Astrocyte of the cerebellum (primary cell): Measurements from ENCODE around the gene NFATC2IP.

Source experiments
- DNase-seq: peaks from one replicate; pipeline ENCODE4 v3.0.0-alpha.2; 2011; ENCODE audit warnings: low read depth
- H3K4me3 ChIP-seq: 2 replicates; pipeline ENCODE4 v1.5.1; 2011; ENCODE audit warnings: mild to moderate bottlenecking, low read depth, low read length, moderate library complexity
- in situ Hi-C: cut with HindIII; loops from 2 replicates; pipeline ENCODE4 v1.10.0; 2017; ENCODE audit warnings: low sequenced_read_pairs
- TF ChIP-seq, protein P1 (sequence below): IDR thresholded peaks from 2 replicates; pipeline ENCODE4 v1.5.1; 2012; ENCODE audit warnings: low read length, low read depth, moderate library complexity, mild to moderate bottlenecking; ENCODE audit errors: missing control alignments

Gene NFATC2IP

GRCh38 chr16:28984091-28984490, 33.4 kb downstream of the NFATC2IP start:
- DNase-seq, result no peak
- TF ChIP-seq, protein P1, sequence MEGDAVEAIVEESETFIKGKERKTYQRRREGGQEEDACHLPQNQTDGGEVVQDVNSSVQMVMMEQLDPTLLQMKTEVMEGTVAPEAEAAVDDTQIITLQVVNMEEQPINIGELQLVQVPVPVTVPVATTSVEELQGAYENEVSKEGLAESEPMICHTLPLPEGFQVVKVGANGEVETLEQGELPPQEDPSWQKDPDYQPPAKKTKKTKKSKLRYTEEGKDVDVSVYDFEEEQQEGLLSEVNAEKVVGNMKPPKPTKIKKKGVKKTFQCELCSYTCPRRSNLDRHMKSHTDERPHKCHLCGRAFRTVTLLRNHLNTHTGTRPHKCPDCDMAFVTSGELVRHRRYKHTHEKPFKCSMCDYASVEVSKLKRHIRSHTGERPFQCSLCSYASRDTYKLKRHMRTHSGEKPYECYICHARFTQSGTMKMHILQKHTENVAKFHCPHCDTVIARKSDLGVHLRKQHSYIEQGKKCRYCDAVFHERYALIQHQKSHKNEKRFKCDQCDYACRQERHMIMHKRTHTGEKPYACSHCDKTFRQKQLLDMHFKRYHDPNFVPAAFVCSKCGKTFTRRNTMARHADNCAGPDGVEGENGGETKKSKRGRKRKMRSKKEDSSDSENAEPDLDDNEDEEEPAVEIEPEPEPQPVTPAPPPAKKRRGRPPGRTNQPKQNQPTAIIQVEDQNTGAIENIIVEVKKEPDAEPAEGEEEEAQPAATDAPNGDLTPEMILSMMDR, result no peak
- no peak overlapping the region for H3K4me3 ChIP-seq
- in situ Hi-C loops, result no loop called here

GRCh38 chr16:28984619-28985135, 33.9 kb downstream of the NFATC2IP start, which contains the start of gene LAT:
Gene LAT (plus strand): TSS chr16:28985052. CDS start chr16:28985418, 366 bp downstream.
- no peak within 1 kb of the TSS for H3K4me3 ChIP-seq
- TF ChIP-seq, protein P1, result no peak
- in situ Hi-C loops, result no loop called here
- no peak for DNase-seq

DNA sequence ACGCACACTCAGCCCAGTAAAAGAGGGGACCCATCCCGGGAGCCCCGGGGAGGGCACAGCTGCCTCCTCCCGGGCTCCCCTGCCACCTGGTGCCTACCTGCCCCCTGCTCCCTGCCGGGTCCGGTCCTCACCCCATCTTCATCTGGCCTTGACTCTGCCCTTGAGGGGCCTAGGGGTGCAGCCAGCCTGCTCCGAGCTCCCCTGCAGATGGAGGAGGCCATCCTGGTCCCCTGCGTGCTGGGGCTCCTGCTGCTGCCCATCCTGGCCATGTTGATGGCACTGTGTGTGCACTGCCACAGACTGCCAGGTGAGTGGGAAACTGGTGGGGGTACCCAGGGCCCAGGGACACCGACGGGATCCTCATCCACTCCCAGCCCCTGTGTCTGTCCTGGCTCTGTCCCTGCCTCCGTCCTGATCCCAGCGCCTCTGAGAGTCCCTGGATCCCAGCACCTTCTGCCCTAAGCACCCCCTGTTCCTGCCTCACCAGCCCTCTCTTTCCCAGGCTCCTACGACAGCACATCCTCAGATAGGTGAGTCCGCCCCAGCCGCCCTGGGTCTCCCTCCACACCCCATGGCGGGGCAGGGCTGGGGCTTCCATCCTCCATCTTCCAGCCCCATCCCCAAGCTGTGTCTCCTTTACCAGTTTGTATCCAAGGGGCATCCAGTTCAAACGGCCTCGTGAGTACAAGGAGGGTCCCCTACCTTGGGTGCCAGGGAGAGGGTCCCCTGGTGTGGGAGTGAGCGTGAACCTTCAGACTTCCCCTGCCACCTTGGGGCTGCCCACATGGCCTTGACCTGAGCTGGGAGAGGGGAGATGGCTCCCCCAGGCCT, 34.7 kb downstream of the NFATC2IP start:
- in situ Hi-C loops, result no loop called here
- H3K4me3 ChIP-seq, result no peak overlapping the region
- no peak for DNase-seq
- TF ChIP-seq, protein P1, result no peak

DNA sequence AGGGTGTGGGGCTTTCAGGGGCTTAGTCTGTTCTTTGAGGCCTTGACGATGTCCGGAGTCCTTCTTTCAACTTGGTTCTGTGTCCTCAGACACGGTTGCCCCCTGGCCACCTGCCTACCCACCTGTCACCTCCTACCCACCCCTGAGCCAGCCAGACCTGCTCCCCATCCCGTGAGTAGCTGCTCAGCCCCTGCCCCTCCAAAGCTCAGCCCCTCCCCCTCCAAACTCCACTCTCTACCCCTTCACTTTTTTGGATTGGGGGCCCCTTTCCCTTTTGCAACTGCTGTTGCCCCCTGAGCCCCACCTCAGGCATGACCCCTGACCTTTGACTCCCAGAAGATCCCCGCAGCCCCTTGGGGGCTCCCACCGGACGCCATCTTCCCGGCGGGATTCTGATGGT, 35.3 kb downstream of the NFATC2IP start:
- in situ Hi-C loops, result no loop called here
- no peak for DNase-seq
- TF ChIP-seq, protein P1, result no peak
- no peak overlapping the region for H3K4me3 ChIP-seq

GRCh38 chr16:28986492-28986891, 35.8 kb downstream of the NFATC2IP start:
- no peak overlapping the region for H3K4me3 ChIP-seq
- no peak for DNase-seq
- TF ChIP-seq, protein P1, result no peak
- in situ Hi-C loops, result no loop called here

DNA sequence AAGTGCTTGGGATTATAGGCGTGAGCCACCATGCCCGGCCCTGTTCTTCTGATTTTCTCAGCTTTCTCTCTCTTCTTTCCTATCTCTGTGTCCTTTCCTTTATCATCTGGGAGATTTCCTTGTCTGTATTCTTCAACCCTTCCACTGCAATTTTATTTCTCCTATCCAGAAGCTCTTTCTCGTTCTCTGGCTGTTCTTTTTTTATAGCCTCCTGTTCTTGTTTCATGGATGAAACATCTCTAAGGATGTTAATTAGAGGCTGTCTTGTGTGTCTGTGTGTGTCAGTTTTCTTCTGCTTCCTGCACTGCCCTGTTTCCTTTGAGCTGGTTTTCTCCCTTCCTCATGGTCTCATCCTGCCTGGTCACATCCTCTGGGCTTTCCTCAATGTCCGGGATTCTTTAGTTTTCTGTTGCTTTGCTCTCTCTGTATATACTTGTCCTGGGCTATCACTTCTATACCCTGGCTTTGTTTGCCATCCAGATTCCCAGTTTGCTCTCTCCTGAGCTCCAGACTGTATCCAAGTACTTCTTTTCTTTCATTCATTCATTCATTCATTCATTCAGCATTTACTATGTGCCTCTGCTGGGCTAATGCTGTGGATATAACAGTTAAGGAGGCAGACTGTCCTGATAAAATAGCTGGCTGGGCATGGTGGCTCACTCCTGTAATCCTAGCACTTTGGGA, 36.6 kb downstream of the NFATC2IP start:
- TF ChIP-seq, protein P1, result no peak
- no peak for DNase-seq
- in situ Hi-C loops, result no loop called here
- H3K4me3 ChIP-seq, result no peak overlapping the region
